ENCODE measurements around the gene VPS35L.
"Not testable (repeated sequence)": the region's sequence is repeated elsewhere in the genome, so short reads cannot be mapped to it uniquely, and the experiment has no call there.

The VPS35L gene

GRCh38 chr16:19542138-19542821 is 13.2 kb upstream of the VPS35L start:
- DNase-seq: peak; percentile 5

GRCh38 chr16:19543278-19543996 is 12.1 kb upstream of the VPS35L start:
- not testable (repeated sequence) for DNase-seq

GRCh38 chr16:19548144-19548543 is 7.4 kb upstream of the VPS35L start:
- DNase-seq: no peak

DNA sequence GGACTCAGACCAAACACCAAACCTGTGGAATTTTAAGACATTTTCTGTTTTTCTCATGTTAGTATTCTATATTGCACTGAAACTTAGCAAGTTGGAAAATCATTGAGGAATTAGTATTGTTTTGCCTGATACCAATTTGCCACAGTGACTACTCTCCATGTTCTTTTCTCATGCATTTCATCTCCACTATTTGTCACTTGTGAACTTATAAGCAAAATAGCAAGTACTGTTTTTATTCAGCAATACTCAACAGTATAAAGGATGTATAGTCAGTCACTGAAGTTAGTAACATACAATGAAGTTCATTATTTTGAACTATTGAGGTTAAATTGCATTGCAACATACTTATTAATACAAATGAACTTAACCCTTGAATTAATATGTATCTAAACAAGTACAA is 5.8 kb upstream of the VPS35L start:
- DNase-seq: no peak

DNA sequence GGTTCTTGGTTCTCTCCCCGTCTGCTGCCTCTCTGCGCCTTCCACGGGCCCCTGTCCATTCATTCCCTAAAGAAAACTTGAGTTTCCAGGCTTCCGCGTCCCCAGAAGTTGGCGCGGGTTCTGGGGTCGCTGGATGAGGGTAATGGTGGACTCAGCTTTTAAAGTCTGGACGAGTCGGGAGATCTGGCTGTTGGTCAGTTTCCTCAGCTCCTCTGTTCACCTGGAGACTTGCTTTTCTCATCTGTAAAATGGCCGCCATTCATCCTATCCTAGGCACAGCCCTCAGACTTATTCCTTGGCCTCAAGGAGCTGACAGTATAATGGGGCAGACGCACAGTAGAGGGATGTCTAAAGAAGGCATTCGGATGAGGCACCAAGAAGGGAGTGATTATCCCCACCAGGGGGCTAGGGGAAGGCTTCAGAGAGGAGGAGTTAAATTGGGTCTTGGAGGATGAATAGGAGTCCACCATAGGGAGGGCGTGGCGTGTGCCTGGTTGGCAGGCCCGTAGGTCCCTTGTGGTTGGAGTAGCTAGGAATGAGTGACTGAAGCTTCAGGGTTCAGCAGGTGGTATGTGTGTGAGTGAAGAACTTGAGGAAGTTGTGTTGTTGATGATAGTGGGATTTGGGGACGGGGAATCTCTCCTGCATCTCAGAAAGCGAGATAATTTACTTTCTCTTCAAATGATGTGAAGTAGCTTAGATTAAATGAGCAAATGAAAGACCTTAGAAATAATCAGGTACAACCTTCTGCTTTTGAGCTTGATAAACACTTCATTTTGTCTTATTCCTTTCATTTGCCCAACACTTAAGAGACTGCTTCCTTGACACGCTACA is 652 bp downstream of the VPS35L start:
- no peak for DNase-seq

DNA sequence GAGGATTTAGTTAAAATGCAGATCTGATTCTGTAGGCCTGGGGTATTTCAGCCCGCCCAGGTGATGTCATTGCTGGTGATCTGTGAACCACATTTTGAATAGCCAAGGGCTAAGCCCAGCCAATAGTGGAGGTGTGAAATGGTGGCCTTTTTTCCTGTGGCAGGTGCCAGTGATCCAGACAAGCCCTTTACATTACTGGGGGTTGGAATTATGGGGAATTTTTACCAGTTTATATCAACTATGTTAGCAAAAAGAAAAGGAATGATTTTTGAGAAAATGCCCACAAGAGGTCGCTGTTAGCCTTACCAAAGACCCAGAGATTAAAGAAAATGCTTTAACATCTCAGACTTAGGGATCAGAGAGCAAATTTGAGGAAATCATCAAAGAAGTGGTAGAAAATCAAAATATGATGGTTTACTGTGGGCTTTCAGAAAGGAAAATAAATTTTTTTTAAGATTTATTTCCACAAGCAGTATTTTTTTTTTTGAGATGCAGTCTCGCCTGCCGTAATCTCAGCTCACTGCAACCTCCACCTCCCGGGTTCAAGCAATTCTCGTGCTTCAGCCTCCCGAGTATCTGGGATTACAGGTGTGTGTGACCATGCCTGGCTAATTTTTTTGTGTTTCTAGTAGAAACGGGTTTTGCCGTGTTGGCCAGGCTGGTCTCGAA is 3.9 kb downstream of the VPS35L start:
- peak; percentile 73 for DNase-seq

DNA sequence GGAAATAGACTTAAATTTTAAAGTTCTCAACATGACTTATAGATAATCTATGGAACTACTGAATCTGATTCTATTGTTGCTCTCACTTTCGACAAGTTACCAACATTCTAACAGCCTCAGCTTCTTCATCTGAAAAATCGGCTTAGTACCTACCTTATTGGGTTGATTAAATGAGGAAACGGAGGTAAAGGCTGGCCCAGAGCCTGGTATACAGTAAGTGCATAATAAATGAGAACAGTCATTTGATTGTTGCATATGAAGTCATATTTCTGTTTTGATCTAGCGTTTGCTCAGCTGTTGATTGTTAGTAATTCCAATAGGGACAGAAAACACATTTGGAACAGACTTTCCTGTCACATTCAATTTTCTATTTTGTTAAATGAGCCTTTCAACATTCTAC is 4.6 kb downstream of the VPS35L start:
- no peak for DNase-seq

- no peak for DNase-seq
Measured at GRCh38 chr16:19563377-19563776, 7.9 kb downstream of the VPS35L start.

- DNase-seq: no peak
Measured at GRCh38 chr16:19566362-19566761, 10.9 kb downstream of the VPS35L start.

DNA sequence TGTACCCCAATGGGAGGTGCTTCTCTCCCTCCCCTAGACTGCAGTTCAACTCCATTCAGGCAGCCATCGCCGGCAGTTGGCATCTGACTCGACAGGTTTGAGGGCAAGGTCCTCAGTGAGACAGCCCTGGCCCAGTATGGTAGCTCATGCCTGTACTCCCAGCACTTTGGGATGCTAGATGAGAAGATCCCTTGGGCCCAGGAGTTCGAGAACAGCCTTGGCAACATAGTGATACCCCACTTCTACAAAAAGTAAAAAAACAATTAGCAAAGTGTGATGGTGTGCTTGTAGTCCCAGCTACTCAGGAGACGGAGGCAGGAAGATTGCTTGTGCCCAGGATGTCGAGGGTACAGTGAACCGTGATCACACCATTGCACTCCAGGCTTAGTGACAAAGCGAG is 12.1 kb downstream of the VPS35L start:
- DNase-seq: no peak

DNA sequence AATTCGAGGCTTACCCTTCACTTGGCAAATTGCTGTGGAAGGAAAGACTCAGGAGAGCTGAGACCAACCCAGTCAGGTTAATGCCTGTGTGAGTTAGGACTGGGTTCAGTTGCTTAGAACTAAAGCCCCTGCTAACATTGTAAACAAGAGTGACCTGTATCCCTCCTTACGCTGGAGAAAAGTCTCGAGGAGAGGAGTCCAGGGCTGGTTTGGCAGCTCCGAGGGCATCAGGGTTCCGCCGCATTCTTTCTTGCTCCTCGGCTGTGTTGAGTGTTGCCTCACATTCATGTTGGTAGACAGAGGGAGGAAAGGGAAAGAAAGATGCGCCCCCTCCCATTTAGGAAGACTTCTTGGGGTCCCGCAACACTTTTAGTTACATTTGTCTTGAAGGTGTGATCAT is 18.5 kb downstream of the VPS35L start:
- DNase-seq: no peak

DNA sequence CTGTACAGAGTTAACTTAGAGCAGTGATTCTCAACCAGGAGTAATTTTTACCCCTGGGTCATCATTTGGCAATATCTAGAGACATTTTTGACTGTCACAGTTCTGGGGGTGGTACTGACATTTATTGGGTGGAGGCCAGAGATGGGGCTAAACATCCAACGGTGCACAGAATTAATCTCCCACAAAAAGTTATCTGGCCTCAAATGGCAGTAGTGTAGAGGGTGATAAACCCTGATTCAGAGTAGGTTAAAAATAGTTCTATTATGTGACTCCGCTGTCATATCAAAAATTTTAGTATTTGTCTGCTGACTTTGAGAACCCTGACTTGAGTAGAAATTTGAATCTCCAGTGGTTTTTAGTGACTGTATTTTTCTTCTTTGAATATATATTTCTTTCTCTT is 19.1 kb downstream of the VPS35L start:
- no peak for DNase-seq

DNA sequence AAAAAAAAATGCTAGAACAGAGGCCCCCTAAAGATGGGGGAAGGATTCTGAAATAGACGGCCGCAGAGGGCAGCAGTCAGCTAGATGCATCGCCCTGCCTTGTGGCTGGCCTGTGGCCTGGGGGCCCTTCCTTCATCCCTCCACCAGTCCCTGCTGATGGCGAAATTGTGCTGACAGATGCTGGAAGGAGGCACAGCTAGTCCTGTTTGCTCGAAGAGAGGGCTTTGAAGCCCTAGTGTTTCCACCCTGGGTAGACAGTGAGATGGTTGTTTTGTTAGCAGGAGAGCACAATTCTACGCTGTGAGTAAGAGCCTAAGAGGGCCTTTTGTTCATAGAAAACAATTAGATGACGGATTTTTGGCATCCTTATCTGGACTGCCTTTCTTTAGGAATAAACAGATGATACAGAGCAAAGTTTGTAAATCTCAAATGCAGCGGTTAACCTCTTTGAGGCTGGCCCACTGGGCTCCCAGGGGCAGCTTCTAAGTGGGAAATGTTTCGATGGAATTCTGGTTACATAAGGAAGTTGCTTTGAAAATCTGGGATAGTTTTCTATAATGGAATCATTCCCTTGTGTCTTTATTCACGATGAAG is 23.0 kb downstream of the VPS35L start:
- no peak for DNase-seq

- no peak for DNase-seq
Measured at GRCh38 chr16:19582050-19582831, 26.7 kb downstream of the VPS35L start.

GRCh38 chr16:19583665-19584300 is 28.3 kb downstream of the VPS35L start:
- peak; percentile 47 for DNase-seq

DNA sequence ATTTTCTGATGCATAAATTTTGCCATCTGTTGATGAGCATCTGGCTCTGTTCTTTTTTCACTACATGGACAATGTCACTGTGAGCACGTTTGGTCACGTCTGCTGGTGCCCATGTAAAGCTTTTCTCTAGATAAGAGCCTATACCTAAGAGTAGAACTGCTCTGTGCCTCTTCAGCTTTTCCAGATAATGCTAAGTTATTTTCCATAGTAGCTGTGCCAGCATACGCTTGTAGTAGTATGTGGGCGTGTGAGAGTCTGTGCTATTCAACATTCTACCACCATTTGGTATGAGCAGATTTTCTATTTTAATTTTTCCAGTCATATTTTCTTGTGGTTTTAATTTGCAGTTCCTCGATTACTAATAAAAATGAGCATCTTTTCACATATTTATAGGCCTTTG is 33.2 kb downstream of the VPS35L start:
- DNase-seq: peak; percentile 87

DNA sequence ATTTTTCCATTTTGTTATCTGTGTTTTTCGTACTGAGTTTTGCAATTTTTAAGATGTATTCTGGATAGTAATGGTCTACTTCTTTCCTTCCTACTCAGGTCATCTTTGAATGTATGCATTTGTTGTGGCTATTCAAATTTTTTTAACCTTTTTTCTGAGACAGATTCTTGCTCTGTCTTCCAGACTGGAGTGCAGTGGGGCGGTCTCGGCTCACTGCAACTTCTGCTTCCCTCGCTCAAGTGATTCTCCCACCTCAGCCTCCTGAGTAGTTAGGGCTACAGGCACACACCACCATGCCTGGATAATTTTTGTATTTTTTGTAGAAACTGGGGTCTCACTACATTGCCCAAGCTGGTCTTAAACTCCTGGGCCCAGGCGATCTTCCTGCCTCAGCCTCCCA is 33.6 kb downstream of the VPS35L start:
- DNase-seq: no peak

- DNase-seq: no peak
Measured at GRCh38 chr16:19589771-19590302, 34.3 kb downstream of the VPS35L start.

DNA sequence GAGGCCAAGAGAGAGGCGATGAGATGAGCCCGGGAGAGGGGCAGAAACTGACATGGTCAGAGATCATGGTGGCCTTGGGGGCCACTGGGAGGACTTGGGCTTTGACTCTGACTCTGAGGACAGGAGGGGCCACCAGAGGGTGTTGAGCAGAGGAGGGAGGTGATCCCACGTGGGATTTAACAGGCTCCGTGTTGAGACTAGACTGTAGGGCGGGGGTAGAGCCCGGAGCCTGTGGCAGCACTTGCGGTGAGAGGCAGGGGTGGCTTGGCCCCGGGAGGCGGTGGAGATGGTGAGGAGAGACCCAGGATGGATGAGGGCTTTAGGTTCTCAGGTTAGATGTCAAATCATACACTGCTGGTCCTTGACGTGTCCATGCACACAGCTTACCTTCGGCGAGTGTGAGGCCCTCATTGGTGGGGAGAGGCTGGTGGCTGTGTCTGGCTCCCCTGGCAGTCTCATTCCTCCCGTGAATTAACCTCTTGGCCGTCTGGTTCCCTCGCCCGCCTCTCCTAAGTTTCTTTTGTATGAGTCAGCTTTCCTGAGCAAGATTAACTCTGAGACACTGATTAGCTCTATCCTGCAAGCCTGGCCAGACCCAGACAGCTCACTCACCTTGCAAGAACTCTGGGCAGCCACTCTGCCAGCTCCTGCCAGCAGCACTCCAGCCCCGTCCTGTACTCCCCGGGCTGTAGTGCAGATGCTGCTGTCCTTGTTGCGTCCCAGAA is 39.7 kb downstream of the VPS35L start:
- no peak for DNase-seq

GRCh38 chr16:19598805-19599510 is 43.5 kb downstream of the VPS35L start:
- DNase-seq: no peak
